ENCODE data around the gene IL27RA. TPM values are rescaled to one million over a fixed set of nuclear protein-coding genes. Genes with fewer than 3 reads are reported as not detected.

IL27RA gene
- total and polyA plus RNA-seq, 2 donors (not counting 1 experiment from before 2014, with no cell fraction given), result 36.2 to 38.6 TPM

- Histone ChIP-seq H3K4me2 (replicated peaks; ENCODE audit: low read depth, low read length, poor library complexity, severe bottlenecking) (no peak overlapping the region), H3K79me2 (ENCODE audit: control insufficient read depth, insufficient read depth, low read length) (peaks cover 86% of the 10 kb centered on the region), H3K36me3 (replicated peaks in 1 of 2; ENCODE audit: control extremely low read depth in 1 of 2, control insufficient read depth in 1 of 2, extremely low read depth in 1 of 2, insufficient read depth in 2 of 2, low read length in 1 of 2) (peaks cover 0 to 32% of the 10 kb centered on the region in 2 experiments), H4K20me1 (ENCODE audit: control insufficient read depth, insufficient read depth, low read length, poor library complexity, severe bottlenecking) (peaks cover 14% of the 10 kb centered on the region), H3K4me3 (ENCODE audit: control extremely low read depth in 1 of 5, extremely low read depth in 1 of 5, insufficient read depth in 1 of 5, low read depth in 2 of 5, low read length in 4 of 5) (no peak overlapping the region), H3K27me3 (replicated peaks in 1 of 4; ENCODE audit: control extremely low read depth in 1 of 4, control insufficient read depth in 3 of 4, insufficient read depth in 4 of 4, low read length in 3 of 4) (no peaks in the 10 kb centered on the region), H3K9me3 (ENCODE audit: control extremely low read depth in 1 of 3, control insufficient read depth in 2 of 3, insufficient read depth in 1 of 3, low read length in 2 of 3) (peaks cover 0 to 6% (median 4%) of the 10 kb centered on the region in 3 donors), H3K27ac (ENCODE audit: low read length in 2 of 2) (no peak overlapping the region), H2AFZ (ENCODE audit: insufficient read depth, low read depth, low read length, poor library complexity, severe bottlenecking) (no peak overlapping the region), H3K4me1 (ENCODE audit: control insufficient read depth in 2 of 2, insufficient read depth in 2 of 2, low read length in 2 of 2) (peaks cover 34 to 35% of the 10 kb centered on the region in 2 donors), H3K9ac (ENCODE audit: low read length) (no peak overlapping the region)
- TF ChIP-seq CTCF (IDR thresholded peaks at IDR 0.05), result no peak
- TF ChIP-seq EZH2 (IDR thresholded peaks at IDR 0.05; ENCODE audit: borderline replicate concordance, insufficient read depth, low read depth, low read length, poor library complexity, severe bottlenecking), result no peak
- ChIA-PET POLR2A (interaction anchor here (0.6 to 1.1 kb wide), 4 partner anchors 12 to 171 kb away, joined by 3 to 4 read pairs (median 3); no protein-coding TSS in a partner anchor), CTCF (interaction anchor here (0.6 to 1.3 kb wide), 3 partner anchors 11 to 73 kb away, joined by 3 to 4 read pairs (median 3); no protein-coding TSS in a partner anchor)
- Mint-ChIP-seq H3K4me1 (peaks cover 35% of the 10 kb centered on the region), H3K27me3 (no peaks in the 10 kb centered on the region), H3K4me3 (no peak overlapping the region), H3K27ac (no peak overlapping the region), H3K9me3 (ENCODE audit: insufficient read depth) (no peaks in the 10 kb centered on the region)
- 91% methylated on average over 1 of the region's 1 CpG for WGBS (ENCODE audit: insufficient coverage)
- ATAC-seq (ENCODE audit: low read depth) (no peak), DNase-seq (no peak)
- intact Hi-C loops (cut with micrococcal nuclease), result no loop called here
Measured at GRCh38 chr19:13998426-13998825, 33.1 kb upstream of the IL27RA start.

- no peaks in the 10 kb centered on the region for H3K9me3 Mint-ChIP-seq (ENCODE audit: insufficient read depth)
- H3K79me2 ChIP-seq (ENCODE audit: control insufficient read depth, insufficient read depth, low read length), result peaks cover 80% of the 10 kb centered on the region
- 100% methylated on average over 1 of the region's 3 CpGs for WGBS (ENCODE audit: insufficient coverage)
- H3K9ac ChIP-seq (ENCODE audit: low read length), result no peak overlapping the region
- CTCF ChIA-PET, result interaction anchor here (0.6 to 1.7 kb wide), 4 partner anchors 11 to 73 kb away, joined by 3 to 4 read pairs (median 3); no protein-coding TSS in a partner anchor
- H3K4me1 ChIP-seq (ENCODE audit: control insufficient read depth in 2 of 2, insufficient read depth in 2 of 2, low read length in 2 of 2), result peaks cover 40 to 42% of the 10 kb centered on the region in 2 donors
- no peak for TF ChIP-seq EZH2 (IDR thresholded peaks at IDR 0.05; ENCODE audit: borderline replicate concordance, insufficient read depth, low read depth, low read length, poor library complexity, severe bottlenecking)
- no peak for TF ChIP-seq CTCF (IDR thresholded peaks at IDR 0.05)
- H3K4me2 ChIP-seq (replicated peaks; ENCODE audit: low read depth, low read length, poor library complexity, severe bottlenecking), result no peak overlapping the region
- peaks cover 0 to 32% of the 10 kb centered on the region in 2 experiments for H3K36me3 ChIP-seq (replicated peaks in 1 of 2; ENCODE audit: control extremely low read depth in 1 of 2, control insufficient read depth in 1 of 2, extremely low read depth in 1 of 2, insufficient read depth in 2 of 2, low read length in 1 of 2)
- H3K4me1 Mint-ChIP-seq, result peaks cover 38% of the 10 kb centered on the region
- H3K27me3 ChIP-seq (replicated peaks in 1 of 4; ENCODE audit: control extremely low read depth in 1 of 4, control insufficient read depth in 3 of 4, insufficient read depth in 4 of 4, low read length in 3 of 4), result no peaks in the 10 kb centered on the region
- H3K9me3 ChIP-seq (ENCODE audit: control extremely low read depth in 1 of 3, control insufficient read depth in 2 of 3, insufficient read depth in 1 of 3, low read length in 2 of 3), result peaks cover 0 to 6% (median 4%) of the 10 kb centered on the region in 3 donors
- peak overlapping the region in 1 of 2 donors; percentile 20 for H3K27ac ChIP-seq (ENCODE audit: low read length in 2 of 2)
- DNase-seq, result no peak
- no peak overlapping the region for H3K4me3 Mint-ChIP-seq
- H2AFZ ChIP-seq (ENCODE audit: insufficient read depth, low read depth, low read length, poor library complexity, severe bottlenecking), result no peak overlapping the region
- H3K4me3 ChIP-seq (ENCODE audit: control extremely low read depth in 1 of 5, extremely low read depth in 1 of 5, insufficient read depth in 1 of 5, low read depth in 2 of 5, low read length in 4 of 5), result no peak overlapping the region
- H4K20me1 ChIP-seq (ENCODE audit: control insufficient read depth, insufficient read depth, low read length, poor library complexity, severe bottlenecking), result peaks cover 11% of the 10 kb centered on the region
- H3K27me3 Mint-ChIP-seq, result no peaks in the 10 kb centered on the region
- no peak for ATAC-seq (ENCODE audit: low read depth)
- intact Hi-C loops (cut with micrococcal nuclease), result no loop called here
- peak overlapping the region; percentile 16 for H3K27ac Mint-ChIP-seq
- POLR2A ChIA-PET, result interaction anchor here (1.0 to 1.1 kb wide), 2 partner anchors 12 to 43 kb away, joined by 3 read pairs; no protein-coding TSS in a partner anchor
Measured at GRCh38 chr19:13999085-13999484, 32.5 kb upstream of the IL27RA start.
